ENCODE data around the gene OR9Q1. TPM values are rescaled to one million over a fixed set of nuclear protein-coding genes. Genes with fewer than 3 reads are reported as not detected.

OR9Q1 gene
- total and polyA plus RNA-seq, 2 donors (not counting 1 experiment from before 2014, with no cell fraction given): not detected

DNA sequence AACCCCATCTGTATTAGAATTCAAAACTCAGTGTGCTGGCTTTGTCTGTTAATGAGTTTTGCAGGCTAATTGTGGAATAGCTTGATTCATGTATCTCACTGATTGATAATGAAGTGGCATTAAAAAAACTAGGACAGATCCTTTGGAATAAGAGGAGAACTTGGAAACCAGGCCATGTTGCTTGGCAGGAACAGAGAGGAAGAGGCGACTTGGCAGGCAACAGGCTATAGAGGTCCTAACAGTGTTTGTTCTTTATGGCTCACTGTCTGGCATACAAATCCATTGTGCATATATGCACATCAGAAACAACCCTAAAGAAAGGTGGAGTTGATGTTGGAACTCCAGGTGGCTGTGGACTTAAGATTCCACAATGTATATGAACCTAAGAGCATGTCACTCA, 119.1 kb downstream of the OR9Q1 start:
- TF ChIP-seq, protein P1, sequence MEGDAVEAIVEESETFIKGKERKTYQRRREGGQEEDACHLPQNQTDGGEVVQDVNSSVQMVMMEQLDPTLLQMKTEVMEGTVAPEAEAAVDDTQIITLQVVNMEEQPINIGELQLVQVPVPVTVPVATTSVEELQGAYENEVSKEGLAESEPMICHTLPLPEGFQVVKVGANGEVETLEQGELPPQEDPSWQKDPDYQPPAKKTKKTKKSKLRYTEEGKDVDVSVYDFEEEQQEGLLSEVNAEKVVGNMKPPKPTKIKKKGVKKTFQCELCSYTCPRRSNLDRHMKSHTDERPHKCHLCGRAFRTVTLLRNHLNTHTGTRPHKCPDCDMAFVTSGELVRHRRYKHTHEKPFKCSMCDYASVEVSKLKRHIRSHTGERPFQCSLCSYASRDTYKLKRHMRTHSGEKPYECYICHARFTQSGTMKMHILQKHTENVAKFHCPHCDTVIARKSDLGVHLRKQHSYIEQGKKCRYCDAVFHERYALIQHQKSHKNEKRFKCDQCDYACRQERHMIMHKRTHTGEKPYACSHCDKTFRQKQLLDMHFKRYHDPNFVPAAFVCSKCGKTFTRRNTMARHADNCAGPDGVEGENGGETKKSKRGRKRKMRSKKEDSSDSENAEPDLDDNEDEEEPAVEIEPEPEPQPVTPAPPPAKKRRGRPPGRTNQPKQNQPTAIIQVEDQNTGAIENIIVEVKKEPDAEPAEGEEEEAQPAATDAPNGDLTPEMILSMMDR (conservative IDR thresholded peaks at IDR 0.05 in 1 of 2, IDR thresholded peaks at IDR 0.05 in 1 of 2; ENCODE audit: low read depth in 1 of 2, low read length in 2 of 2): no peak
- TF ChIP-seq EZH2 (IDR thresholded peaks at IDR 0.05; ENCODE audit: low read length, missing control alignments): no peak

DNA sequence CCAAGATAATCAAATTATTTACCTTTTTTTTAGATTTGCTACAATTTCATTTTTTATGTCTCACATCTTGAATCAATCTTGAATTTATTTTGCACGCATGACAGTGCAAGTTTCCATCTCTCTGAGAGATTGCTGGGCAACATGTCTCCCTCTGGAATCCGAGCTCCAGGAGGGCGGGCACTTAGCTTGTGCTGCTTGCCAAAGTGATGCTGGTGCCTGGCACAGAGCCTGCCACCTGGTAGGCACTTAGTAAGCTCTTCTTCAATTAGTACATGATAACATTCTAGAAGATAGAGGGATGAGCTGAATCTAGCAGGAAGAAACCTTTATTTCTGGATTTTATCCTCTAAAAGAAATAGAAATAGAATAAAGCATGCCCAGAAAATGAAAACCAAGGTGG, 129.1 kb downstream of the OR9Q1 start:
- no peak overlapping the region for H3K4me2 ChIP-seq (ENCODE audit: extremely low read depth, insufficient read depth, low read length)
- no peak overlapping the region for H3K27ac ChIP-seq (ENCODE audit: insufficient read depth, low read length)
- no peak overlapping the region for H3K4me3 ChIP-seq (replicated peaks in 1 of 4; ENCODE audit: control extremely low read depth in 1 of 4, insufficient read depth in 1 of 4, low read depth in 3 of 4, low read length in 4 of 4)
- TF ChIP-seq EZH2 (IDR thresholded peaks at IDR 0.05; ENCODE audit: low read length, missing control alignments): no peak
- TF ChIP-seq, protein P1 (conservative IDR thresholded peaks at IDR 0.05 in 1 of 2, IDR thresholded peaks at IDR 0.05 in 1 of 2; ENCODE audit: low read depth in 1 of 2, low read length in 2 of 2): no peak
- H2AFZ ChIP-seq (ENCODE audit: low read length): no peak overlapping the region
- H3K79me2 ChIP-seq (ENCODE audit: control insufficient read depth, insufficient read depth, low read length): no peaks in the 10 kb centered on the region
- H3K36me3 ChIP-seq (ENCODE audit: control insufficient read depth, insufficient read depth, low read length): no peaks in the 10 kb centered on the region
- H4K20me1 ChIP-seq (ENCODE audit: control insufficient read depth, extremely low read depth, insufficient read depth, low read length): no peaks in the 10 kb centered on the region
- H3K4me1 ChIP-seq (ENCODE audit: control insufficient read depth, extremely low read depth, insufficient read depth, low read length): no peaks in the 10 kb centered on the region
- no peak for DNase-seq (ENCODE audit: low read depth in 2 of 2)
- no peak overlapping the region for H3K9ac ChIP-seq (ENCODE audit: insufficient read depth, low read length)
- H3K27me3 ChIP-seq (ENCODE audit: control insufficient read depth, insufficient read depth, low read length): no peaks in the 10 kb centered on the region
- H3K9me3 ChIP-seq (ENCODE audit: control insufficient read depth, insufficient read depth, low read depth, low read length): no peaks in the 10 kb centered on the region

More for the DNA sequence above, 119.1 kb downstream of the OR9Q1 start:
- no peak overlapping the region for H3K4me3 ChIP-seq (replicated peaks in 1 of 4; ENCODE audit: control extremely low read depth in 1 of 4, insufficient read depth in 1 of 4, low read depth in 3 of 4, low read length in 4 of 4)
- H3K27me3 ChIP-seq (ENCODE audit: control insufficient read depth, insufficient read depth, low read length): no peaks in the 10 kb centered on the region
- H3K27ac ChIP-seq (ENCODE audit: insufficient read depth, low read length): no peak overlapping the region
- H3K36me3 ChIP-seq (ENCODE audit: control insufficient read depth, insufficient read depth, low read length): no peaks in the 10 kb centered on the region
- no peak overlapping the region for H3K9ac ChIP-seq (ENCODE audit: insufficient read depth, low read length)
- H3K4me2 ChIP-seq (ENCODE audit: extremely low read depth, insufficient read depth, low read length): no peak overlapping the region
- H2AFZ ChIP-seq (ENCODE audit: low read length): no peak overlapping the region
- H4K20me1 ChIP-seq (ENCODE audit: control insufficient read depth, extremely low read depth, insufficient read depth, low read length): no peaks in the 10 kb centered on the region
- no peak for DNase-seq (ENCODE audit: low read depth in 2 of 2)
- H3K4me1 ChIP-seq (ENCODE audit: control insufficient read depth, extremely low read depth, insufficient read depth, low read length): no peaks in the 10 kb centered on the region
- no peaks in the 10 kb centered on the region for H3K79me2 ChIP-seq (ENCODE audit: control insufficient read depth, insufficient read depth, low read length)
- H3K9me3 ChIP-seq (ENCODE audit: control insufficient read depth, insufficient read depth, low read depth, low read length): no peaks in the 10 kb centered on the region

GRCh38 chr11:58164389-58164788, 140.7 kb downstream of the OR9Q1 start:
- TF ChIP-seq, protein P1 (conservative IDR thresholded peaks at IDR 0.05 in 1 of 2, IDR thresholded peaks at IDR 0.05 in 1 of 2; ENCODE audit: low read depth in 1 of 2, low read length in 2 of 2): no peak
- no peak for TF ChIP-seq EZH2 (IDR thresholded peaks at IDR 0.05; ENCODE audit: low read length, missing control alignments)
- Histone ChIP-seq H3K79me2 (ENCODE audit: control insufficient read depth, insufficient read depth, low read length) (no peaks in the 10 kb centered on the region), H3K36me3 (ENCODE audit: control insufficient read depth, insufficient read depth, low read length) (no peaks in the 10 kb centered on the region), H4K20me1 (ENCODE audit: control insufficient read depth, extremely low read depth, insufficient read depth, low read length) (no peaks in the 10 kb centered on the region), H2AFZ (ENCODE audit: low read length) (no peak overlapping the region), H3K9me3 (ENCODE audit: control insufficient read depth, insufficient read depth, low read depth, low read length) (no peaks in the 10 kb centered on the region), H3K27me3 (ENCODE audit: control insufficient read depth, insufficient read depth, low read length) (no peaks in the 10 kb centered on the region), H3K4me2 (ENCODE audit: extremely low read depth, insufficient read depth, low read length) (no peak overlapping the region), H3K27ac (ENCODE audit: insufficient read depth, low read length) (no peak overlapping the region), H3K9ac (ENCODE audit: insufficient read depth, low read length) (no peak overlapping the region), H3K4me1 (ENCODE audit: control insufficient read depth, extremely low read depth, insufficient read depth, low read length) (no peaks in the 10 kb centered on the region), H3K4me3 (replicated peaks in 1 of 4; ENCODE audit: control extremely low read depth in 1 of 4, insufficient read depth in 1 of 4, low read depth in 3 of 4, low read length in 4 of 4) (no peak overlapping the region)
- no peak for DNase-seq (ENCODE audit: low read depth in 2 of 2)

Measured in fibroblast of lung (primary cell).